NCI-H226 (cell line): ENCODE measurements around the gene SEC14L5.

ENCODE experiments used
- DNase-seq: peaks from one replicate; pipeline ENCODE4 v3.0.0-alpha.2; 2015

Gene SEC14L5

DNA sequence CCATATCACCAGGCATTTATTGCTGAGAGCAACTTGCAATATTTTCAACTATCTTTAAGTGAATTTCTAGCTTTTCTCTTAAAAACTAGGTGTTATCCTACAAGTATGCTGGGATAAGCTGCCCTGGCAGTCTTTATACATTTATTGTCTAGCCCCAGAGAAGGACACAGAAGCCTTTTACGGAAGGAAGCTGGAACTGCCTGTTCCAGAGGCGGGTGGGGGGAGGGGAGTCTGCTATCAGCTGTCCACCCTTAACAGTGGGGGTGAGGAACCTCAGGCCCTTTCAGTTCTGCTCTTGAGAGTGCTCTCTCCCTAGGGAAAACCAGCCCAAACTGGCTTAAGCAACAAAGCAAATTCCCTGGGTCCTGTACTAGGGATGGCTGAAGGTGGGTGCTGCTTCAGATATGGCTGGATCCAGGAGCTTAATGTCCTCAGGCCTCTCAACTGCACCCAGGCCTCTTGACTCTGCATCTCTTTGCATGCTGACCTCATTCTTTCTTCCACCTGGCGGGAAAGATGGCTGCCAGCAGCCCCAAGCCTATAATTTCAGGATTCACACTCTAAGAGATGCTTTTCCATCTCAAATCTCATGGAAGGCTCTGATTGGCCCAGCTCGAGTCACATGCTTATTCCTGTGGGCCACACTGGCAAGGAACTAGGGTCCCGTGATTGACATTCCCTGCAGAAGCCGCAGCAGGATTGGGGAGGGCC, 59.0 kb downstream of the SEC14L5 start:
- no peak for DNase-seq

DNA sequence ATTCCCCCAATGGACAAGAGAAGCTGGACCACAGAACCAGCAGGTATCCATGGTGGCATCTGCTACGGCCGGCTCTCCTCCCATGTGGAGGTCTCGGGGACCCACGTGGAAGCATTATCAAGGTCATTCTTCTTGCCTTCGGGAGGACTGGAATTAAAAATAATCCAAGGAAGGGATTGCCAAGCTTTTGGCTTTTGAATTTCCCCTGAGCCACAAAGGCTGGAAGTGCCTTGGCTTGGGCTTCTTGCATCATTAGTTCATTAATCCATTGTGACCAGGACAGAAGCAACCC, 59.5 kb downstream of the SEC14L5 start:
- DNase-seq: no peak

DNA sequence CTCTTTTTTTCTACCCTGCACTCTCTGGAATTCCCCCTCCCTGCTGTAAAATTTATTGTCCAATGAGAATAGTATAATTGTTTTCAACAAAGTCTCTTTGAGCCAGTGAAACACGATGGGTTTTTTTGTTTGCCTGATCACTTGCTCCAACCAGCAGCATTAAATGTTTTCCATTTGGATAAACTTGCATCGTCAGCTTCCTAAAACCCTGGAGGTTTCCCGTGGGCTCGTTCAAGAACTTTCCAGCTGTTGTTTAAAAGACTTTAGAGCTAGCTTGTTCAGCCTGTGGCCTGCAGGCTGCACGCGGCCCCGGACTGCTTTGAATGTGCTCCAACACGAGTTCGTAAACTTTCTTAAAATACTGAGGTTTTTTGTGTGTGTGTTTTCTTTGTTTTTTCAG, 60.7 kb downstream of the SEC14L5 start:
- DNase-seq: no peak

GRCh38 chr16:5019775-5020174, 61.6 kb downstream of the SEC14L5 start:
- DNase-seq: no peak

GRCh38 chr16:5020551-5020950, 62.4 kb downstream of the SEC14L5 start:
- no peak for DNase-seq

- no peak for DNase-seq
These were observed 64.4 kb downstream of the SEC14L5 start for GRCh38 chr16:5022521-5022920.

- DNase-seq: no peak
These were observed 66.5 kb downstream of the SEC14L5 start for GRCh38 chr16:5024632-5025031.

DNA sequence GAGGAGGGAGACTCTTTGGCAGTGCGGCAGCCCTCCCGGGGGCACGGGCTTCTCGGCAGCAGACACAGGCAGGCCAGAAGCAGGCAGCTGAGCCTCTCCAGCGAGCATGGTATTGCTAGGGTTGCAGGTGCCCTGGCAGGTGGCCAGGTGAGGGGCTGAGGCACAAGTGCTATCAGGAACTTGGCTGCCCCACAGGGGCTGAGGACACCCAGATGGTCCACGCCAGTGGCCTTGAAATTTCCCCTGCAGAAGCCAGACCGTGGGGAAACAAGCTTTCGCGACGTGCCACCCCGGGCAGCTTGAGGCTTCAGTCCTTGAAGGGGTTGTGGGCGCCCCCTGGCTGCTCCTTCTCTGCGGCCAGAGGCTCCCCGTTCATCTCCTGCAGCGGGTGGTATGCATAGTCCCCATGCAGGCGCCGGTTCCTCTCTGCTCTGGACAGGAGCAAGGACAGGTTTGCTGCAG, 67.1 kb downstream of the SEC14L5 start:
- no peak for DNase-seq

DNA sequence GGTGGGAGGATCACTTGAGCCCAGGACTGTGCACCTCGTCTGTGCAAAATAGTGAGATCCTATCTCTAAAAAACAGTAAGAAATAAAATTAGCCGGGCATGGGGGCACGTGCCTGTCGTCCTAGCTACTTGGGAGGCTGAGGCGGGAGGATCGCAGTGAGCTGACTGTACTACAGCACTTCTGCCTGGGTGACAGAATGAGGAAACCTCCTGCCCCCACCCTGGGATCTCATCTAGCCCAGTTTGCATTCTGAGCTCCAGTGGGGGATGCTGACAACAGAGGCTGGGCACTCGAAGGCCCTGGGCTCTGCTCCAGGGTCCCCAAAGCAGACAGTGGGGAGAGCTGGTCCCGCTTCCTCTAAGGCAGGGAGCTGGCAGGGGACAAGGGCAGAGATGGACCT, 68.5 kb downstream of the SEC14L5 start:
- no peak for DNase-seq

DNA sequence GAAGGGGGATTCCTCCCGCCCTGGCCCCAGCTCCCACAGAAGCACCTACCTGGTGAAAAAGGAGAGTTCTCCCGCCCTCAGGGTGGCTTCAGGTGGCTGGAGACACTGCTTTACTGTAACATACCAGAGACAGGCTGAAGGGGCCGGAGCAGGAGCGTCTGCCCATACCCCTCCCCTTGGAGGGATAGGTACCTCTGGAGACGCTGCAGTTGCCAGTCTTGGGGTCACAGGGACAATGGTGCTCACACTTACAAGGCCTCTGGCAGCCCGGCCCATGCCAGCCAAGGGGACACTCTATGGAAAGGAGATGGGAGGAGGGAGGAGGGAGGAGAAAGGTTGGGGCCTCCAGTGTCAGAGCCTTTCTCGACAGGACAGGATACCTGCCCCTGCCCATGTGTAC, 69.0 kb downstream of the SEC14L5 start:
- no peak for DNase-seq

DNA sequence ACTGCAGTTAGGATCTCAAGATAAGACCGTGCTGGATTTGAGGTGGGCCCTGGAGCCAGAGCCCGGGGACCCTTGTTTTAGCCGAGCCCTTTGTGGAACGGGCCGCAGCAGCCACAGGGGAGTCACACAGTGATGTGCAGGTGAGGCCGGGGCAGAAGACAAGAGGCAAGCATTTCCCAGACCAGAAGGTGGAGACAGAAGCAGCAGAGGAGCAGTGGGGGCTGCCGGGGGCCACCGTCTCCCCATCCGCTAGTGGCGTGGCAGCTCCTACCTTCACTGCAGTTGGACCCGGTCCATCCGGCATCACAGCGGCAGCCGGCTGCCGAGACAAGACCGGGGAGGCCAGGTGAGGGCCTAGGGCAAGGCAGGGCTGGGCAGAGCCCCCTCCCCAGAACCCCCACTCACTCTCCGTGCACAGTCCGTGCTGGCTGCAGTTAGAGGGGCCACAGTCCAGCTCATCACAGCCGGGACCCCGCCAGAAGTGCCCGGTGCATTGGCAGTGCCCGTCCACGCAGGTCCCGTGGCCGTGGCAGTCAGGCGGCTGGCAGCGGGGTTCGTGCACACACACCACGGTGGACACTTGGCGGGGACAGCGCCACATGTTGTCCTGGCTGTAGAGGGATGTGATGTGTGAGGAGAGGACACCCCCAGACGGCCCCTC, 69.6 kb downstream of the SEC14L5 start:
- no peak for DNase-seq

GRCh38 chr16:5028950-5029475, 70.9 kb downstream of the SEC14L5 start:
- no peak for DNase-seq

DNA sequence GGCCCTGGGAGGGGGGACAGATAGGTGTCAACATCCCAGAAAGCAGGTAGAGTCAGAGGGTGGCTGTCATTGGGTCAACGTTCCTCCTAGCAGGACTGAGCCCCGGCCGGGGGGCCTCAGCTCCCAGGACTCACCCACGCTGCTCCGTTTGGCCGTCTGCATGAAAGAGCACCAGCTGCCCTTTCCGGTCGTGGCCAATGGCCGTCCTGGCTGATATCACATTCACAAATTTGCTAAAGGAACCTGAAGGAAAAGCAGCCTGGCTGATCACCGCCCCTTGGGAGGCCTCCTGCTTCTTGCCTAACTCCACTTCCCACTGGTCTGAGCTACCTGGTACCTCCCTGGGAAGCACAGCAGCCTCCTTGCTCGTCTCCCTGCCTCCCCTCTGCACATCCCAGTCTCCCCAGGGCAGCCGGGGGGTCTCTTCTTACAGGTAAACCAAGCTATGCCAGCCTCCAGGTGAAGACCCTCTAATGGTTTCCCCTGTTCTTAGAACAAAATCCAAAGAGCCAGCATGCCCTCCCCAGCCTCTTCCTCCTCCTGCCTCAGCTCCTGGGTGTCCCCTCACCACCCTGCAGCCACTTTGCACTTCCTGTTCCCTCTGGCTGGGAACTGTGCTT, 72.2 kb downstream of the SEC14L5 start:
- no peak for DNase-seq

GRCh38 chr16:5031601-5032000, 73.5 kb downstream of the SEC14L5 start:
- no peak for DNase-seq

- no peak for DNase-seq
These were observed 74.6 kb downstream of the SEC14L5 start for GRCh38 chr16:5032748-5033167.

- peak; percentile 69 for DNase-seq
These were observed 75.4 kb downstream of the SEC14L5 start, which contains the start of gene NAGPA for GRCh38 chr16:5033256-5034166. NAGPA (minus strand) TSS chr16:5033935; CDS start chr16:5033914, 21 bp downstream.

DNA sequence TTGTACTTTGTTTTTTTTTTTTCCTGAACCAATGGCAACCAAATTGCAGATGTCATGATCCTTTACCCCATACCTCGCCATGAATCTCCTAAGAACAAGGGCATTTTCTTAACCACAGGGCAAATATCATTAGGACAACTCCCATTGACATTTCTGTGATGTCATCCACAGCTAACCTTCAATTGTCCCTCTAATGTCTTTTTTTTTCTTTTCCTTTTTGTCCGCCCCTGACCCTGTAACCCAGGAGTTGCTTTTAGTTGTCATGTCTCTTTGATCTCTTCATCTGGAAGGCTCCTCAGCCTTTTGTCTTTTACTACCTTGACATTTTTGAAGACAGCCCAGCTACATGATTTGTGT, 76.0 kb downstream of the SEC14L5 start:
- DNase-seq: no peak

DNA sequence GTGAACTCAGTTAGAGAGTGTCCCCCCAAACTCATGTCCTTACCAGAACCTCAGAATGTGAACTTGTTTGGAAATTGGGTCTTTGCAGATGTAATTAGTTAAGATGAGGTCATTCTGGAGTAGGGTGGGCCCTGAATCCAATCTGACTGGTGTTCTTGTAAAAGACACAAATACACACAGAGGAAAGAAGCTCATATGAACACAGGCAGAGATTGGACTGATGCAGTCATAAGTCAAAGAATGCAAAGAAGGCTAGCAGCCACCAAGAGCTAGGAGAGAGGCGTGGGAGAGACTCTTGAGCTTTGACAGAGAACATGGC, 77.7 kb downstream of the SEC14L5 start:
- DNase-seq: no peak

DNA sequence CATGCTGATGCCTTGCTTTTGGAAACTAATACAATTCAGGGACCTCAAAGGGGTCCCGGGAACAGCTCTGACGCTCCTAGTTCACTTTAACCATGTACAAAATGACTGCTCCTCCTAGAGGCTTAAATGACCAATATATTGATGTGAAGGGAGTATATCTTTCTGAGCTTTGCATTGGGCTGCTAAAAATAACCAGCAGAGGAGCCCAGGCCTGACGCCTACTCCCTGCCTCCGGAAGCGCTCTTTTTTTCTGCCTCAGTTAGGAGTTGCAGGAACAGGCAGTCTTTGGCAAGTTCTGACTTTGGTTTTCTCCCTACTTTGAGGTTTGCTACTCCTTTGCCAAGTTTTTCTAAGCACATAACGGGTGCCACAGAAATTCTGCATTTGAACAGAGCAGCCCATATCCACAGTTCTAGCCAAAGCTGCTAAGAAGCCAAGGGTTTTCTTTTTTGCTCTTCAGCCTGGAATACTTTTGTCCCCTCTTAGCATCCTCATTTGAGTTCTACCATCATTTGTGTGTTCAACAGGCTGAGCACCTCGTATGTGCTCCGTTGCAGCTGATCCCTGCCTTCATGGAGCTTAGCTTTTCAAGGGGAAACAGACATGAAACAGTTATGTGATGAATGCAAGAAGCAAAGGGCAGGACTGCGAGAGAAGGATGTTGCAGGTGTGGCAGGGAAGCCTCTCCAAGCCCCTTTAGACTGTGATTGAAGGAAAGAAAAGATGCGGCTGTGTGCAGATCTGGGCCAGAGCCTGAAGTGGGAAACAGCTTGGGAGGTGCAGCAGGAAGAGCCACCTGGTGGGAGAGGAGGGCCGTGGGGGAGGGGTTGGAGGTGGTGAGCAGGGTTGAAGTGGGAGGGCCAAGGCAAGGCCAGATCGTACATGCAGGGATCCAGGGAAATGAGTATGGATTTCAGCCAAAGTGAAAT, 78.4 kb downstream of the SEC14L5 start:
- DNase-seq: no peak

- DNase-seq: no peak
These were observed 82.3 kb downstream of the SEC14L5 start for GRCh38 chr16:5040451-5040850.

DNA sequence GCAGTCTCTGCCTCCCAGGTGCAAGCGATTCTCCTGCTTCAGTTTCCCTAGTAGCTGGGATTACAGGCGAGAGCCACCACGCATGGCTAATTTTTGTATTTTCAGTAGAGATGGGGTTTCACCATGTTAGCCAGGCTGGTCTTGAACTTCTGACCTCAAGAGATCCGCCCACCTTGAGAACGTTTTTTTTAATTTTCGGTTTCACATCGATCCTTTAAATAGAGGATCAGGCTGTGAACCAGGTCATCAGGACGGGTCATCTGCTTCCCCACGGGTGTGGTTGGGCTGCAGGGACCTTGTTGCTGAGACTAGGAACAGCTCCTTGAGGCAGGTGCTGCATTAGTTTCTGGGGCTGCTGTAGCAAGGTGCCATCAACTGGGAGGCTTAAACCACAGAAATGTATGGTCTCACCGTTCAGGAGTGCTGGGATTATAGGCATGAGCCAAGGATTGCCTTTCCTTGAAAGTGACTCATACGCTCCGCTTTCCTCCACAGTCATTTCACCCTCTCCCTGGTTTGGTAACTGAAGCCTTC, 83.5 kb downstream of the SEC14L5 start:
- DNase-seq: peak; percentile 96
